Stimulated activated CD4-positive, alpha-beta T cell treated with anti-CD3 and anti-CD28 coated beads, TNF-alpha, amount 100 ng/mL, for 24 hours (primary cell): Measurements from ENCODE around the gene ORC1.

Experiments
- DNase-seq, 3 experiments: peaks; one replicate each; pipeline ENCODE4 v3.0.0-alpha.2; 2020; ENCODE audit warnings: low read depth in 3 of 3

The ORC1 gene

DNA sequence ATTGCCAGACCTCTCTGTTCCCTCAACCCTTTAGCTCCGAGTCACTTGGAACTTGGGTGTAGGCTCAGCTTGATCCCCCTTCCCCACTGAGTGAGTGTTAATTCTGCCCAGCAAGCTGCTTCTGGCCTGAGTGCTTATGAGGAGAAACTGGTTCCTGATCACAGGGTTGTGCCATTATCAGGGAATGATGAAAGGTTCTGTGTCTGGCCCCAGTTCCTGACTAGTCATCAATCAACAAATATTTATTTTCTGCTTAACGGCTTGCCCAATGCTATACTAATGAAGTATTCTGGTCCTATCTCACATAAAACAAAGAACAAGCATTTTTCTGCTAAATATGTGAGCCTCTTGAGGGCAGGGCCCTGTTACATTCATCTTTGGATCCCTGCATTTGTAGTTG, 59.0 kb downstream of the ORC1 start:
- no peak for DNase-seq

DNA sequence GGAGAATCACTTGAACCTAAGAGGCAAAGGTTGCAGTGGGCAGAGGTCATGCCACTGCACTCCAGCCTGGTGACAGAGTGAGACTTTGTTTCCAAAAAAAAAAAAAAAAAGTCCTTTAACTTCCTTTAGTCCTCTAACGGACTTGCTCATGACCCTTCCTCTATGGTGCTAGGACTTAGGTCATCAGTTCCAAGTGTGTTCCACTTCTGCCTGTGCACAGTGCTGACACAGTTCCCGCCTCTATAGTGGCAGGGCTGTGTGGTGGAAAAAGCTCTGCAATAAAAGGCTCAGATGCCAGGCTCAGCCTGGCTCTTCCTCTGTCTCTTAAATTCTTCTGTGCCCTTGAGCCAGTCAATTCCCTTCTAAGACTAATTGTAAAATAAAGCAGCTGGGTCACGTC, 60.2 kb downstream of the ORC1 start:
- no peak for DNase-seq

DNA sequence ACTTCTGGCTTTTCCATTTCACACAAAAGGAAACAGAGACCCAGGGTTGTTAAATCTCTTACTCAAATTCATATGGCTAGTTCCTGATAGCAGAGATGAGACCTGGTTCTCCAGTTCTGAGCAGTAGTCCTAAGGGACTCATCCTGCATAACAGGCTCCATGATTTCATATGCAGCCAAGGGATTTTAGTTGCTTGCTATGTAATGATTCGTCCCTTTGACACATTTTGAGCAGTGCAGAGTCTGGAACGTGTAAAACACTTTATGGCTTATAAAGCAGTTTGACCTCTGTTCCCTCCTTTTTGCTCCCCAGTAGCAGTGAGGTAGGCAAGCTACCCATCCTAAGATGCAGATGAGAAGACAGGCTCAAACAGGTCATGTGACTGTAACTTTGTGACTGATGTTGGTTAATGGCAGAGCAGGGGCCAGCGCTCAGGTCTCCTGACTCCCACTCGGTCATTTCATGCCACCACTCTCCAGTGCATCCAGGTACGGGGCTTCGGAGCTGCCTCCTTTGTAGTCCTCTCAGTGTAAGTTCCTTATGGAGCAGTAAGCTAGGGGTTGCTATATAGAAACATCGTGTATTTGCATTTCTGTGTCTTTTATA, 62.5 kb downstream of the ORC1 start:
- no peak for DNase-seq

DNA sequence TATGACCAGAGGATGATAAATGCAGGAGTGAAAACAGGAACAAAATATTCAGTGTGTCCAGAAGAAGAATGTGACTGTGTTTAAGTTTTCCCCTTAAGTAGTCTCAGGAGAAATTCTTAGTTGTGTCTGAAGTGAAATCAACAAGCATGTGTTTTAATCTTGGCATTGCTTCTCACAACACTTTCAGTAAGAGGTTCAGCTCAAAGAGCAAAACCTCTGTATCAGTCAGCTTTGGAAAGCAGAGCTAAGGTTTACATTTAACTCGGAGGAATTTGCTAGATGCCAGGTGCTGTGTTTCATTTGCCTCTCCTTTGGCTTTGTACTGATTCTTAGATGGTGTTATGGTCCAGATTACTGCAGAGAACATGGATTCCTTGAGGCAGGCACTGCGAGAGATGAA, 66.8 kb downstream of the ORC1 start:
- no peak for DNase-seq

DNA sequence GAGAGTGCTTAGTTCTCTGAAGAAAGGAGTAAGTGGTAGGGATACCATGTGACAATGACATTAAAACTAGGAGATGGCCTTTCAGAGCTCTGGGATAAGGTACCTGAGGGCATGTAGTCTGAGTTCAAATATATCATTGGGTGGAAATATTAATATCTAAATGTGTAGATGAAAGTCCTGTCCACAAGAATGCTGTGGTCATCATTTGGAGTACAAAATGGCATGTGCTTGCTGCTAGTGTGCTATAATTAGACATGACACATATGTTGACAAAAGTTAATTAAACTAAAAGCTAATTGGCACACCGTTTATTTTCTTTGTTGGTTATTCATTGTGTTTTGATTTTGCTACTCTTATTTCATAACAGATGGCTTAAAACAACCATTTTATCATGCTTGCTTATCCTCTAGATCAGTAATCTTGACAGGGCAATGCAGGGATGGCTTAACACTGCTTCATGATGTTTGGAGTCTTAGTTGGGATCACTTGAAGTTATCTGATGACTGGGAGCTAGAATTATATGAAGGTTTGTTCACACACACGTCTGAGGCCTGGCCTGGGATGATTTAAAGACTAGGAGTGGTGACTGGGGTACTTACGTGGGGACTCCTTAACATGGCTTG, 69.2 kb downstream of the ORC1 start:
- no peak for DNase-seq

DNA sequence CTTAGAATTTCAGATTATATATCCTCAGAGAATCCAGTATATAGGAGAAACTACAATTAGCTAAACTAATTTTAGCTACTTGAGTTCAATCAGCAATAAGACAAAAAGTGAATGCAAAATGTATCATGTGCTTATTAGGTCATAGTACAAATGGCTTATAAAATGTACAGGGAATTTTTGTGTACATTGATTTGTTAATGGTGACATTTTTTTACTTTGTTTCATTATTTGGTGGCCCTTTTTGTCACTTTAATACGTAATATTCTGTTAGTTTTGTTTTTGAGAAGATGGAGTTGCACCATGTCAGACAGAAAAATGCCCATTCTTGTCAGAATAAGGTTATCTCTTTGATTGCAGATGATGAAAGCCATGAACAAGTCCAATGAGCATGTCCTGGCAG, 71.8 kb downstream of the ORC1 start:
- no peak for DNase-seq

DNA sequence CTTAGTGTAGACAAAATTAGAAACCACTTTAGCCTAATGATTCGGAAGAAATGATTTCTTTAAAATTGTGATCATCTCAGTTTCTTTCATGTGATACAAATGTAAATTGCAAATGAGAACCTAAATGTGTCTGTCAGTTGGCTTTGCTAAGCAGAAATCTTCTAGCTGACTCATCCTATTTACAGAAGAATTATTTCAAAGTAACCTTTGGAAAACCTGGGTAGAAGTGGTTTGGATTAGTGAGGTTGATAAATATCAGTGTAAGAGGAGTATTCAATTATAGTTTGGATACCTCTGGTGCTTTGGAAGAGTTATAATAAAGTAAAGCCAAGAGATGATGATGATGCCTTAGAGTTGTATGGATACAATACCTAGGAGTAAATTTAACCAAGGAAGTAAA, 75.6 kb downstream of the ORC1 start:
- DNase-seq: no peak

DNA sequence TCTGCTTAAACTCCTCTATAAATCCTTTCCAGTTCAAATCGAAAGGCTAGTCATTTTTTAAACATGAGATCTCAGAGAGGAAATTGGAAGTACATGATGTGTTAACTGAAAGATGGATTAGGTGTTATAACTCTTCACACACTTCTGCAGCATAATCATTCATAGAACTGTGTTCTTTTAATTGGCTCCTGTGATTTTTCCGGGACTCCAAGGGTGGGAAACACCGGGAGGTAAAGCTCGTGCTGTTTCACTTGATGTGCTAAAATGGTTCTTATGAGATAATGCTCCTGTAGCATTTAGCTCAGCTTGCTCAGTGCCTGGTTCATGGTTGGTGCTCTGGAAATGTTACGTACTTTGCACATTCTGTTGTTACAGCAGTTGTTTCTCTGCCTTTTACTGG, 78.4 kb downstream of the ORC1 start:
- DNase-seq: no peak

DNA sequence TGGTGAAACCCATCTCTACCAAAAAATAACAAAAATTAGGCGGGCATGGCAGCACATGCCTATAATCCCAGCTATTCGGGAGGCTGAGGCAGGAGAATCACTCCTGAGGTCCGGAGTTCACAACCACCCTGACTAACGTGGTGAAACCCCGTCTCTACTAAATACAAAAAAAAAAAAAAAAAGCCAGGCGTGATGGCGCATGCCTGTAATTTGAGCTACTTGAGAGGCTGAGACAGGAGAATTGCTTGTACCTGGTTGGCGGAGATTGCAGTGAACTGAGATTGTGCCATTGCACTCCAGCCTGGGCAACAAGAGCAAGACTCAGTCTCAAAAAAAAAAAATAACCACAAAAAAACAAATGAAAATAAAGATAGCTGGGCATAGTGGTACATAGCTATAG, 80.5 kb downstream of the ORC1 start:
- DNase-seq: no peak
